BJ (cell line): ENCODE measurements around the gene SCG2. TPM values are rescaled to one million over a fixed set of nuclear protein-coding genes. Genes with fewer than 3 reads are reported as not detected.

ENCODE experiments used
- CTCF ChIA-PET: fragments of 350-600 bp; formaldehyde crosslinking; extraction: SDS; loops from one replicate; lab custom pipeline; 2021; ENCODE audit warnings: antibody characterized with exemption, inconsistent platforms; lab: Yijun Ruan, JAX
- POLR2A ChIA-PET: fragments of 300-600 bp; sonication (Branson Sonifier 250); formaldehyde crosslinking; extraction: SDS; loops from one replicate; lab custom pipeline; 2021; ENCODE audit warnings: antibody characterized with exemption; lab: Charles Lee
- DNase-seq: peaks from one replicate; pipeline ENCODE4 v3.0.0-alpha.2; 2011; ENCODE audit warnings: low read depth
- H3K27me3 ChIP-seq: 2 replicates; pipeline ENCODE4 v1.6.0; 2011; ENCODE audit warnings: low read length; ENCODE audit not compliant: control insufficient read depth, insufficient read depth
- H3K36me3 ChIP-seq: 2 replicates; pipeline ENCODE4 v1.5.1; 2011; ENCODE audit warnings: low read length; ENCODE audit not compliant: control insufficient read depth, insufficient read depth
- H3K4me3 ChIP-seq: 2 replicates; pipeline ENCODE4 v1.5.1; 2011; ENCODE audit warnings: low read depth, mild to moderate bottlenecking, control low read depth, low read length
- polyA plus RNA-seq: library from polyadenylated mRNA; depleted of rRNA; stranded (reverse); fragments of >200 nt; gene quantifications from 2 replicates; pipeline ENCODE4 v1.2.3, GENCODE V29; 2011
- TF ChIP-seq, protein P1 (sequence below): IDR thresholded peaks from 2 replicates; pipeline ENCODE4 v1.5.1; 2011; ENCODE audit warnings: low read depth, mild to moderate bottlenecking, control low read depth, inconsistent platforms, low read length, moderate library complexity; ENCODE audit not compliant: insufficient read depth

SCG2 gene
- polyA plus RNA-seq, 1 experiment = 0.26 TPM

DNA sequence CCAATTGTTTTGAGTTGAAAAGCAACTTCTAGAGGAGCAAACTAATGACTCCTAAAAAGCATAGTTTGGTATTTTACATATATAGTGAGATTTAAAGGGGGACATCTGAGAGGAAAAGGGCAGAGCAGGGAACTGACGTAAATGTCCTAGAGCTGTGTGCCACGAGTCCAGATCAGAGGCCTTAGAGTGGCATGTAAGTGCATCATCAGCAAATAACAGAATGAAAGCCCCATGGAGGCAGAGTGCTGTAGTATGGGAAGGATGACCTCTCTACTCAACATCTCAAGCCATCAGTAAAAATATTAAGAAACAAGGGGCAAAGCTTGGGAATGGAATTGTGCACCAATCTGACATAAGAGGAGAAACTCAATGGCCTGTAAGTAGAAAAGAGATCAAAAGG lies 31.4 kb downstream of the SCG2 start:
- TF ChIP-seq, protein P1, sequence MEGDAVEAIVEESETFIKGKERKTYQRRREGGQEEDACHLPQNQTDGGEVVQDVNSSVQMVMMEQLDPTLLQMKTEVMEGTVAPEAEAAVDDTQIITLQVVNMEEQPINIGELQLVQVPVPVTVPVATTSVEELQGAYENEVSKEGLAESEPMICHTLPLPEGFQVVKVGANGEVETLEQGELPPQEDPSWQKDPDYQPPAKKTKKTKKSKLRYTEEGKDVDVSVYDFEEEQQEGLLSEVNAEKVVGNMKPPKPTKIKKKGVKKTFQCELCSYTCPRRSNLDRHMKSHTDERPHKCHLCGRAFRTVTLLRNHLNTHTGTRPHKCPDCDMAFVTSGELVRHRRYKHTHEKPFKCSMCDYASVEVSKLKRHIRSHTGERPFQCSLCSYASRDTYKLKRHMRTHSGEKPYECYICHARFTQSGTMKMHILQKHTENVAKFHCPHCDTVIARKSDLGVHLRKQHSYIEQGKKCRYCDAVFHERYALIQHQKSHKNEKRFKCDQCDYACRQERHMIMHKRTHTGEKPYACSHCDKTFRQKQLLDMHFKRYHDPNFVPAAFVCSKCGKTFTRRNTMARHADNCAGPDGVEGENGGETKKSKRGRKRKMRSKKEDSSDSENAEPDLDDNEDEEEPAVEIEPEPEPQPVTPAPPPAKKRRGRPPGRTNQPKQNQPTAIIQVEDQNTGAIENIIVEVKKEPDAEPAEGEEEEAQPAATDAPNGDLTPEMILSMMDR = no peak
- ChIA-PET POLR2A (no interaction called here), CTCF (no interaction called here)

DNA sequence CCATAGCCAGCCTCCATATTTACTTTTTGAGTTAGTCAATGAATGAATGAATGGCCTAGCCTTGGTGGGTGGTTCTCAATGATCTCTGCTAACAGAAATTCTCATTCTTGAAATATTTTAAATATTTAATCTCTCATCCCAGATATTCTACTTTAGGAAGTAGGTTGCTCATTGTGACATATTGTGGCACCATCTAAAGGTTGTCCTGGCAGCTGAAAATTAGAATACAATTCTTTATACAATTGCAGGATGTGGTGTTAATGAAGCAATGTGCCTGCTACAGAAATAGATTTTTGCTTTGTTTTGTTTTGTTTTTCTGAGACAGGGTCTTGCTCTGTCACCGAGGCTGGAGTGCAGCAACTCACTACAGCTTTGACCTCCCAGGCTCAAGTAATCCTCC lies 35.8 kb downstream of the SCG2 start:
- Histone ChIP-seq H3K4me3 (no peak overlapping the region), H3K36me3 (no peaks in the 10 kb centered on the region), H3K27me3 (no peaks in the 10 kb centered on the region)
- CTCF ChIA-PET = interaction anchor here (1.4 kb wide), 1 partner anchor 13 kb away, joined by 3 read pairs; no protein-coding TSS in a partner anchor
- no peak for DNase-seq
- POLR2A ChIA-PET = no interaction called here
- TF ChIP-seq, protein P1 = no peak

More for the DNA sequence above, 31.4 kb downstream of the SCG2 start:
- Histone ChIP-seq H3K36me3 (no peaks in the 10 kb centered on the region), H3K27me3 (no peaks in the 10 kb centered on the region), H3K4me3 (no peak overlapping the region)
- no peak for DNase-seq

DNA sequence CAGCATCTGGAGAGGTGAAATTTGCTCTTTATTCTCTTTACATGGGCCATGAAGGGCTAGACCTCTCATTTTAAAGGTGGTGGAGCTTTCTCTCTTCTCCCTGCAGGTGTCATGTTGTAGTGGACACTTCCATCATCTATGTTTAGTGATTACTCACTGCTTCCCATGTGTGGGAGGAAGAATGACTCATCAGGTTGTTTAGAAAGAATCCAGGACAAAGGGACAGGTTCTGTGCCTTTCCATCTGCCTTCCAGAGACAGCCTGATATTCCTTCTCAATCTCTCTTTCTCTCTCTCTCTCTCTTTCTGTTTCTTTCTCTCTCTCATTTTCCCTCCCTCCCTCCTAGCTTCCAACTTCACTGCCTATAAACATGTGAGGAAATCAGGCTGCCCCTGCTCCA lies 38.7 kb downstream of the SCG2 start:
- CTCF ChIA-PET = interaction anchor here (1.3 kb wide), 1 partner anchor 13 kb away, joined by 4 read pairs; no protein-coding TSS in a partner anchor
- no peak overlapping the region for H3K4me3 ChIP-seq
- TF ChIP-seq, protein P1 = no peak
- POLR2A ChIA-PET = no interaction called here
- H3K27me3 ChIP-seq = no peaks in the 10 kb centered on the region
- no peaks in the 10 kb centered on the region for H3K36me3 ChIP-seq
- DNase-seq = peak; percentile 46

DNA sequence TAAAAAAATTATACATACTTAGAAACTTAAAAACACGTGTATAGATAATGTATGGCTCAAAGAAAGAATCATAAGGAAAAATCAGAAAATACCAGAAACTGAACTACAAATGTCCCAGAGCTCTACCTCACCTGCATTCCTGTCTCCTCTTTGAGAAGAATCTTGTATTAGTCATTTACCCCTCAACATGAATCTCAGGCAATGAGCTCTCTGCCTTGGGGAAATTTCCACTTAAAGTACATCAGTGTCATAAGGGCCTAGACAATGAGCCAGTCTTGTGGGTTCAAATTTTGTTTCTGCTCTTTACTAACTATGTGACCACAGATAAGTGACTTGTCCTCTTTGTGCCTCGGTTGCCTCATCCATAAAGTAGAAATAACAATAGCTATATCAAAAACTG lies 40.1 kb downstream of the SCG2 start:
- ChIA-PET CTCF (interaction anchor here (1.0 kb wide), 1 partner anchor 19 kb away, joined by 3 read pairs; no protein-coding TSS in a partner anchor), POLR2A (no interaction called here)
- Histone ChIP-seq H3K27me3 (no peaks in the 10 kb centered on the region), H3K4me3 (no peak overlapping the region), H3K36me3 (no peaks in the 10 kb centered on the region)
- DNase-seq = no peak
- TF ChIP-seq, protein P1 = no peak

DNA sequence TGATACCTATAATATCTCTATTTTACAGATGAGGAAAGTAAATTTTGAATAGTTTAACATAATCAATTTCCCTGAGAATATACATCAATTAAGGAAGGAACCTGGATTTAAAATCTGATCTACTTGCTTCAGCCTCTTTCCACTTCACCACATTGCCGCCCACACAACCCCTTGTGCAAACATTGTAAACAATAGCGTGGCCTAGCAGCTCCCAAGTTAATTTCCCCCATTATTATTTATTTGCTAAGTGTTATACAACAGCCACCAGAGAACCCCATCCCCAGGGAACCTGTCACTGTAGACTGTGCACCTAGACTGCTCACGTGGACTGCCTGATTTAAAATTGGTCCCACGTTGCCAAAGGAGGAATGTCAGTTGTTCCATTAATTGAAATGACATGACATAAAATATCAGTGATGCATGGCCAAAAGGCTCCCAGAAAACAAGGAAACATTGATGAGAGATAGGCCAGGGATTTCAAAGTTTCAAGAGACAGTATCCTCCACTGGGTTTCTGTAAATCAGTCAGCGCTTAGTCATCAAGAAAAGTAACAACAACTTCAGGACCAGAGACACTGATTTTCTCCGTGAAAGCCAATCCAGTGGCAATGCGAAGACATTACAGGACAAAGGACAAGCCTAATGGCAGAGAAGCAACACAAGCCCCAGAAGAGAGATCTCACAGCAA lies 41.3 kb downstream of the SCG2 start:
- no peak for DNase-seq
- POLR2A ChIA-PET = no interaction called here
- TF ChIP-seq, protein P1 = no peak
- CTCF ChIA-PET = no interaction called here
- Histone ChIP-seq H3K36me3 (no peaks in the 10 kb centered on the region), H3K4me3 (no peak overlapping the region), H3K27me3 (no peaks in the 10 kb centered on the region)
